HUDEP-2 (cell line): ENCODE measurements around the gene DTX3L.

ENCODE experiments used
- DNase-seq, 76 experiments: peaks; one replicate each; lab custom pipeline; 2025; ENCODE audit not compliant: unreplicated experiment in 76 of 76; lab: John Stamatoyannopoulos, UW

The DTX3L gene

GRCh38 chr3:122564155-122564912, at the start of gene DTX3L, which contains the start of gene PARP9:
Gene DTX3L (plus strand): TSS chr3:122564338. CDS start chr3:122564427, 89 bp downstream.
Gene PARP9 (minus strand): TSS chr3:122564300. CDS start chr3:122559620, 4,680 bp downstream.
- peak in 73 of 76 experiments; percentile 24 to 85 (median 64) for DNase-seq

- no peak for DNase-seq
Measured at GRCh38 chr3:122515020-122515468, 49.1 kb upstream of the DTX3L start.

- no peak for DNase-seq
Measured at GRCh38 chr3:122515870-122516269, 48.3 kb upstream of the DTX3L start.

- peak in 2 of 76 experiments; percentile 6 to 22 for DNase-seq
Measured at GRCh38 chr3:122516846-122517360, 47.2 kb upstream of the DTX3L start.

GRCh38 chr3:122519693-122520092, 44.4 kb upstream of the DTX3L start:
- no peak for DNase-seq

- no peak for DNase-seq
Measured at GRCh38 chr3:122520861-122521260, 43.3 kb upstream of the DTX3L start.

GRCh38 chr3:122523317-122523716, 40.8 kb upstream of the DTX3L start:
- no peak for DNase-seq

- DNase-seq: no peak
Measured at GRCh38 chr3:122530164-122530563, 34.0 kb upstream of the DTX3L start.

GRCh38 chr3:122533480-122533879, 30.7 kb upstream of the DTX3L start:
- no peak for DNase-seq

- DNase-seq: peak in 22 of 76 experiments; percentile 2 to 62 (median 19)
Measured at GRCh38 chr3:122533931-122534334, 30.2 kb upstream of the DTX3L start.

- DNase-seq: no peak
Measured at GRCh38 chr3:122535964-122536631, 28.0 kb upstream of the DTX3L start.

- DNase-seq: no peak
Measured at GRCh38 chr3:122536632-122537001, 27.5 kb upstream of the DTX3L start.

GRCh38 chr3:122538956-122539490, 25.1 kb upstream of the DTX3L start:
- no peak for DNase-seq

GRCh38 chr3:122546151-122546550, 18.0 kb upstream of the DTX3L start:
- DNase-seq: no peak

- no peak for DNase-seq
Measured at GRCh38 chr3:122548076-122548475, 16.1 kb upstream of the DTX3L start.

GRCh38 chr3:122548619-122549018, 15.5 kb upstream of the DTX3L start:
- no peak for DNase-seq

- DNase-seq: no peak
Measured at GRCh38 chr3:122553171-122553570, 11.0 kb upstream of the DTX3L start.

GRCh38 chr3:122555275-122556071, 8.7 kb upstream of the DTX3L start:
- DNase-seq: no peak

GRCh38 chr3:122557356-122557755, 6.8 kb upstream of the DTX3L start:
- DNase-seq: no peak

GRCh38 chr3:122558605-122559004, 5.5 kb upstream of the DTX3L start:
- no peak for DNase-seq

- no peak for DNase-seq
Measured at GRCh38 chr3:122559906-122560305, 4.2 kb upstream of the DTX3L start.
